Measurements from ENCODE around the gene ERICH3. TPM values are rescaled to one million over a fixed set of nuclear protein-coding genes. Genes with fewer than 3 reads are reported as not detected.

The ERICH3 gene
- total RNA-seq, 2 donors from 2014 or later = 0.05 to 0.19 TPM

GRCh38 chr1:74609810-74610371 lies 63.7 kb downstream of the ERICH3 start:
- intact Hi-C loops (cut with DNase I) = no loop called here
- DNase-seq (ENCODE audit: low spot score) = no peak

GRCh38 chr1:74596717-74597116 lies 76.9 kb downstream of the ERICH3 start:
- intact Hi-C loops (cut with DNase I) = no loop called here
- DNase-seq (ENCODE audit: low spot score) = no peak

GRCh38 chr1:74593887-74594866 lies 79.4 kb downstream of the ERICH3 start:
- intact Hi-C loops (cut with DNase I) = no loop called here
- no peak for DNase-seq (ENCODE audit: low spot score)

- intact Hi-C loops (cut with DNase I) = no loop called here
- no peak for DNase-seq (ENCODE audit: low spot score)
Observed at GRCh38 chr1:74592580-74593355, 80.8 kb downstream of the ERICH3 start.

GRCh38 chr1:74591949-74592348 lies 81.6 kb downstream of the ERICH3 start:
- intact Hi-C loops (cut with DNase I) = no loop called here
- no peak for DNase-seq (ENCODE audit: low spot score)

GRCh38 chr1:74590288-74590687 lies 83.3 kb downstream of the ERICH3 start:
- intact Hi-C loops (cut with DNase I) = no loop called here
- no peak for DNase-seq (ENCODE audit: low spot score)

- no peak for DNase-seq (ENCODE audit: low spot score)
- intact Hi-C loops (cut with DNase I) = no loop called here
Observed at GRCh38 chr1:74587888-74588287, 85.7 kb downstream of the ERICH3 start.

- intact Hi-C loops (cut with DNase I) = no loop called here
- DNase-seq (ENCODE audit: low spot score) = no peak
Observed at GRCh38 chr1:74586253-74586897, 87.2 kb downstream of the ERICH3 start.

- intact Hi-C loops (cut with DNase I) = no loop called here
- DNase-seq (ENCODE audit: low spot score) = no peak
Observed at GRCh38 chr1:74584185-74584584, 89.4 kb downstream of the ERICH3 start.

GRCh38 chr1:74583397-74583796 lies 90.2 kb downstream of the ERICH3 start:
- intact Hi-C loops (cut with DNase I) = no loop called here
- no peak for DNase-seq (ENCODE audit: low spot score)

GRCh38 chr1:74579425-74579824 lies 94.2 kb downstream of the ERICH3 start:
- intact Hi-C loops (cut with DNase I) = no loop called here
- no peak for DNase-seq (ENCODE audit: low spot score)

GRCh38 chr1:74578101-74578500 lies 95.5 kb downstream of the ERICH3 start:
- DNase-seq (ENCODE audit: low spot score) = no peak
- intact Hi-C loops (cut with DNase I) = no loop called here

GRCh38 chr1:74571891-74572290 lies 101.7 kb downstream of the ERICH3 start:
- intact Hi-C loops (cut with DNase I) = no loop called here
- DNase-seq (ENCODE audit: low spot score) = no peak

GRCh38 chr1:74571493-74571800 lies 102.1 kb downstream of the ERICH3 start:
- intact Hi-C loops (cut with DNase I) = no loop called here
- DNase-seq (ENCODE audit: low spot score) = no peak

- intact Hi-C loops (cut with DNase I) = no loop called here
- no peak for DNase-seq (ENCODE audit: low spot score)
Observed at GRCh38 chr1:74570797-74571492, 102.6 kb downstream of the ERICH3 start.

GRCh38 chr1:74549932-74550331 lies 123.7 kb downstream of the ERICH3 start:
- intact Hi-C loops (cut with DNase I) = no loop called here
- DNase-seq (ENCODE audit: low spot score) = no peak

- no peak for DNase-seq (ENCODE audit: low spot score)
- intact Hi-C loops (cut with DNase I) = no loop called here
Observed at GRCh38 chr1:74548961-74549750, 124.4 kb downstream of the ERICH3 start.

GRCh38 chr1:74545821-74546220 lies 127.8 kb downstream of the ERICH3 start:
- DNase-seq (ENCODE audit: low spot score) = no peak
- intact Hi-C loops (cut with DNase I) = no loop called here
